Bronchial epithelial cell (primary cell): Measurements from ENCODE around the gene ADH4. TPM values are rescaled to one million over a fixed set of nuclear protein-coding genes. Genes with fewer than 3 reads are reported as not detected.
"Not testable (repeated sequence)": the region's sequence is repeated elsewhere in the genome, so short reads cannot be mapped to it uniquely, and the experiment has no call there.

Experiments used
- DNase-seq: peaks from one replicate; pipeline ENCODE4 v3.0.0-alpha.2; 2010; ENCODE audit warnings: low read depth
- FAIRE-seq: peaks from 2 replicates; lab custom pipeline; 2011; peaks lifted over from hg19 to GRCh38; lab: Jason Lieb, UNC
- H3K27me3 ChIP-seq: 2 replicates; pipeline ENCODE4 v1.5.1; 2011; ENCODE audit warnings: low read length; ENCODE audit not compliant: control insufficient read depth, insufficient read depth
- H3K36me3 ChIP-seq: 2 replicates; pipeline ENCODE4 v1.5.1; 2011; ENCODE audit warnings: low read length; ENCODE audit not compliant: control insufficient read depth, insufficient read depth
- H3K4me3 ChIP-seq: 2 replicates; pipeline ENCODE4 v1.5.1; 2011; ENCODE audit warnings: mild to moderate bottlenecking, low read depth, low read length, control low read depth
- total RNA-seq: library from RNA; depleted of rRNA; stranded (reverse); fragments of >200 nt; gene quantifications from 2 replicates; pipeline ENCODE4 v1.2.1, GENCODE V29; 2014
- TF ChIP-seq, protein P1 (sequence below): IDR thresholded peaks from 2 replicates; pipeline ENCODE4 v1.5.1; 2011; ENCODE audit warnings: mild to moderate bottlenecking, moderate library complexity, low read length, control low read depth, inconsistent platforms; ENCODE audit not compliant: insufficient read depth, severe bottlenecking

ADH4 gene
- total RNA-seq = not detected in 2 replicates

DNA sequence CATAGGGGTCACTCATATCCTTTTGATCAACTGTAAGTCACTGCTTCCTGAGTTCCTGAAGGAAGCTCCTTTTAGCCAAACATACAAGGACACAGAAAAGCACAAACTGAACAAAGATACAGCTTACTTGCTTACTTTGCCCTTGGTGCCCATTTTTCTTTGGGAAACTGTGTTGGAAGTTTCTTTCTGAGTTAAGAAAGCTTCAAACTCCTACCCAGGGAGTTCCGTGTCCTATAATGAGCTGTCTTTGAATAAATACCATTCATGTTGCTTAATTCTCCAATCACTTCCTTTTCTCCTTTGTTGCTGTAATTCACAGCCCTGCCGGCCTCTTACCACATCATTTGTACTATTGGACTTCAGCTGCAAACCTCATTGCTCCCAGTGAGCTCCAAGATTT is at the start of gene ADH4:
TSS of gene ADH4 (minus strand) at position 228 of the 400 bp plus-strand sequence. CDS start at position 153, 75 bp downstream.
- FAIRE-seq = no peak
- no peaks in the 10 kb centered on the region for H3K27me3 ChIP-seq

DNA sequence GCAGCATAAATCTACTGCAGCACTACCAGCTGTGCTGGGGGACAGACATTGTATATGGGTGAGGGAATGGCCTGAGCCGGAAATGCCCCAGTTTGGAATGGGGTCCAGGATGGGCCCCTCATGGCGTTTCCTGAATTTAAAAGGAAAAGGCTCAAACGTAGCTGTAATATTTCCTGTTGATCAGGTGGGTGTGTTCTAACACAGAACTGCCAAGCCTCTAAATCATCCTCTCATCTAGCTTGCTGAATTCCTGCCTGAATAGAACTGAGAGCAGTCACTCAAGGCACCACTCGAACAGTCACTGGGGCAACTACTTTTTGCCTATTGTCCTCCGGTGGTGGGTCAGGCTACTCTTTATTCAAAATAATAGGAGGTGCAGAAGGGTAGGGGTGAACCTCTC is 46.2 kb upstream of the ADH4 start:
- no peak overlapping the region for H3K4me3 ChIP-seq
- H3K27me3 ChIP-seq = no peaks in the 10 kb centered on the region
- H3K36me3 ChIP-seq = no peaks in the 10 kb centered on the region
- no peak for FAIRE-seq
- TF ChIP-seq, protein P1, sequence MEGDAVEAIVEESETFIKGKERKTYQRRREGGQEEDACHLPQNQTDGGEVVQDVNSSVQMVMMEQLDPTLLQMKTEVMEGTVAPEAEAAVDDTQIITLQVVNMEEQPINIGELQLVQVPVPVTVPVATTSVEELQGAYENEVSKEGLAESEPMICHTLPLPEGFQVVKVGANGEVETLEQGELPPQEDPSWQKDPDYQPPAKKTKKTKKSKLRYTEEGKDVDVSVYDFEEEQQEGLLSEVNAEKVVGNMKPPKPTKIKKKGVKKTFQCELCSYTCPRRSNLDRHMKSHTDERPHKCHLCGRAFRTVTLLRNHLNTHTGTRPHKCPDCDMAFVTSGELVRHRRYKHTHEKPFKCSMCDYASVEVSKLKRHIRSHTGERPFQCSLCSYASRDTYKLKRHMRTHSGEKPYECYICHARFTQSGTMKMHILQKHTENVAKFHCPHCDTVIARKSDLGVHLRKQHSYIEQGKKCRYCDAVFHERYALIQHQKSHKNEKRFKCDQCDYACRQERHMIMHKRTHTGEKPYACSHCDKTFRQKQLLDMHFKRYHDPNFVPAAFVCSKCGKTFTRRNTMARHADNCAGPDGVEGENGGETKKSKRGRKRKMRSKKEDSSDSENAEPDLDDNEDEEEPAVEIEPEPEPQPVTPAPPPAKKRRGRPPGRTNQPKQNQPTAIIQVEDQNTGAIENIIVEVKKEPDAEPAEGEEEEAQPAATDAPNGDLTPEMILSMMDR = no peak
- DNase-seq = peak; percentile 15

More for the DNA sequence above, at the start of gene ADH4:
- no peak for DNase-seq
- H3K4me3 ChIP-seq = no peak within 1 kb of the TSS
- TF ChIP-seq, protein P1 = no peak
- H3K36me3 ChIP-seq = no peaks in the 10 kb centered on the region

DNA sequence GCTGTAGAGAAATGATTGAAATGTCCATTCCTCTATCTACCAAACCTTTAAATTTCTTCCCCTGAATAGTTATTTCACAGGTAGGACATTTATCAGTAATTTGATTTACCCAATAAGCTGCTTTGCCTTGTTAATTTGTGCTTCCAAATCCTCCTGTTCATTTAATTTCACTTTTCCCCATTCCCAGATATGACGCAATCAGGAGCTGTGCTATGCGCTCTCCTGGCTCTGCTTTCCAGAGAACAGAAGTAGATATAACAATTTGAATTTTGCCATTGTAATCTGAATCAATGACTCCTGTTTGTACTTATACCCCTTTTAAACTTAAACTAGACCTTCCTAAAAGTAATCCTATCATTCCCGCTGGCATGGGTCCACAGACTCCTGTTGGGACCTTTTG is 45.8 kb upstream of the ADH4 start:
- not testable (repeated sequence) for H3K27me3 ChIP-seq, FAIRE-seq, DNase-seq, H3K36me3 ChIP-seq, H3K4me3 ChIP-seq

DNA sequence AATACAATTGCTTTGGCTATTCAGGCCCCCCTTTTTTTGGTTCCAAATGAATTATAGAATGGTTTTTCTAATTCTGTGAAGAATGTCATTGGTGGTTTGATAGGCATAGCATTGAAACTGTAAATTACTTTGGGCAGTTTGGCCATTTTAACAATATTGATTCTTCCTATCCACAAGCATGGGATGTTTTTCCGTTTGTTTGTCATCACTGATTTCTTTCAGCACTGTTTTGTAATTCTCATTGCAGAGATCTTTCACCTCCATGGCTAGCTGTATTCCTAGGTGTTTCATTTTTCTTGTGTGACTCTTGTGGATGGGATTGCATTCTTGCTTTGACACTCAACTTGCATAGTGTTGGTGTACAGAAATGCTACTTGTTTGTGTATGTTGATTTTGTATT is 41.9 kb upstream of the ADH4 start:
- TF ChIP-seq, protein P1 = no peak
- no peaks in the 10 kb centered on the region for H3K36me3 ChIP-seq
- no peak overlapping the region for H3K4me3 ChIP-seq
- FAIRE-seq = no peak
- no peaks in the 10 kb centered on the region for H3K27me3 ChIP-seq
- no peak for DNase-seq

GRCh38 chr4:99185581-99185980 is 41.5 kb upstream of the ADH4 start:
- TF ChIP-seq, protein P1 = no peak
- DNase-seq (no peak), FAIRE-seq (no peak)
- no peaks in the 10 kb centered on the region for H3K27me3 ChIP-seq
- no peak overlapping the region for H3K4me3 ChIP-seq
- no peaks in the 10 kb centered on the region for H3K36me3 ChIP-seq

DNA sequence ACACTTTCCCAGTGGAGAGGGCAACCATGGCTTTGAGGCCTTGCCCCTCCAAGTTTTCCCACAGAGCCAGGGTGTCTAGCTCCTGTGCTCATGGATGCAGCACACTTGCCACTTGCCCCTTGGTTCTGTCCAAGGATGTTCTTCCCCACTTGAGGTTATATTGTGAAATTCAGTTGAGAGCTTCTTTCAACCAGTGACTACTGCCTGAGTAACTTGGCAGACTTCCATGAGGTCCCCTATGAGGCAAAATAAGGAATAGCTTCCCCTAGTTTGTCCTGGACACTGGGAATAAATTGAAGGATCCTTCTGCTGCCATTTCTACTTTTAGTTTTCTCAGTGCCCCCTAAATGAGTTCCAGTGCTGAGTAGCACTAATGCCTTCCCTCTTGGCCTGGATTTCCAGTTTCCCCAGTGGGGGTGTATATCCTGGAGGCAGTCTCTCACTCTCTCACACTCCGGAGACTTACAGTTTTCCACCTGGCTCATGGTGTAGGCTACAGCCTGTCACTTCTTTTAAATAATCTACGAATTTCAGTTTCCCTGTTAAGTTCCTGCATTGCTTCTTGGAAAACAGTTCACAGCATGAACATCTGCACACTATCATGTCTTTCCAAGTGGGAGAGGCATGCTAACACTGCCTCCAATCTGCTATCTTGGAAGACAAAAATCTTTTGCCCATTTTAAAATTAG is 36.4 kb upstream of the ADH4 start:
- DNase-seq (peak; percentile 88), FAIRE-seq (no peak)
- Histone ChIP-seq H3K36me3 (no peaks in the 10 kb centered on the region), H3K27me3 (no peaks in the 10 kb centered on the region), H3K4me3 (no peak overlapping the region)
- TF ChIP-seq, protein P1 = no peak
